Stimulated activated naive CD4-positive, alpha-beta T cell treated with Interleukin-2 at 50 U/mL for 16 hours (primary cell): Measurements from ENCODE around the gene FBXL17.

Source experiments
- DNase-seq: peaks from one replicate; lab custom pipeline; 2025; lab: John Stamatoyannopoulos, UW

Gene FBXL17

DNA sequence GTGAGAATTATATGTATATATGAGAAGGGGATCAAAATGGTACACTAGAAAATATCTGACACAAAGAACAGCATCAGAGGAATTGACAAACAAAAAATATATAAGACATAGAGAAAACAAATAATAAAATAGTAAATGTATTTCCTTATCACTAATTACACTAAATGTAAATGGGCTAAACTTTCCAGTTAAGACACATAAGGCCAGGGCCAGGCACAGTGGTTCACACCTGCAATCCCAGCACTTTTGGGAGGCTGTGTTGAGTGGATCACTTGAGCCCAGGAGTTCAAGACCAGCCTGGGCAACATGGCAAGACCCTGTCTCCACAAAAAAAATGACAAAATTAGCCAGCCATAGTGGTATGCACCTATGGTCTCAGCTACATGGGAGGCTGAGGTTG lies 8.5 kb downstream of the FBXL17 start:
- no peak for DNase-seq

GRCh38 chr5:108372369-108372768 lies 9.5 kb downstream of the FBXL17 start:
- DNase-seq, result no peak

- no peak for DNase-seq
Observed at GRCh38 chr5:108371263-108371662, 10.6 kb downstream of the FBXL17 start.

GRCh38 chr5:108369167-108369566 lies 12.7 kb downstream of the FBXL17 start:
- no peak for DNase-seq

GRCh38 chr5:108367679-108368334 lies 14.1 kb downstream of the FBXL17 start:
- DNase-seq, result no peak

- DNase-seq, result no peak
Observed at GRCh38 chr5:108366500-108366899, 15.4 kb downstream of the FBXL17 start.

DNA sequence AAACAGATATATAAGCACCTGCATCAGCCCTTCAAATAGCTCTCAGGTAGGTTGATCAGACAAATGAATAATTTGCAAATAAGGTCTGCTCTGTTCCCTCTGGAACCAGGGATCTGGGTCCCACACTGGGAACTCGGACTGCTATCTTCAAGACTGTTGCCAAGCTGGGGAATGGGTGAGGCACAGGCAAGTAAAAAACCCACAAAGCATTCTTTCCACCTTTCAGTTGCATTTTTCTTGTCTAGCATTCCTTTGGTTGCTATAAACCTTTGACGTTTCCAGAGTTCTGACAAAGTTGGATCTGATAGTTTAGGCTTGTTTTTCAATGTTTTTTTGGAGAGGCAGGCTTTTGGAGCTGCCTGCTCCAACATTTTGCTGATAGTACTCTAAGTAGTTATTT lies 20.1 kb downstream of the FBXL17 start:
- no peak for DNase-seq

- DNase-seq, result no peak
Observed at GRCh38 chr5:108361239-108361638, 20.7 kb downstream of the FBXL17 start.

DNA sequence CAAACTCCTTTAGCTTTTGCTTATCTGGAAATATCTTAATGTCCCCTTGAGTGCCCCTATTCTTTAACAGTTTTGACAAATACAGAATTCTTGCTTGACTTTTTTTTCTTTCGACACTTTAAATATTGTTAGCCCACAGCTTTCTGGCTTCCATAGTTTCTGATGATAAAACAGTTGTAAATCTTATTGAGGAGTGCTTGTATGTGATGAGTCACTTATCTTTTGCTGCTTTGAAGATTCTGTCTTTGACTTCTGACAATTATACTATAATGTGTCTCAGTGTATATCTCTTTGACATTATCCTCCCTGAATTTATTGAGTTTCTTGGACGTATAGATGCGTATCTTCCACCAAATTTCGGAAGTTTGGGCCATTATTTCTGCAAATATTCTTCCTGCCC lies 21.6 kb downstream of the FBXL17 start:
- DNase-seq, result no peak

GRCh38 chr5:108356286-108356685 lies 25.6 kb downstream of the FBXL17 start:
- DNase-seq, result no peak

DNA sequence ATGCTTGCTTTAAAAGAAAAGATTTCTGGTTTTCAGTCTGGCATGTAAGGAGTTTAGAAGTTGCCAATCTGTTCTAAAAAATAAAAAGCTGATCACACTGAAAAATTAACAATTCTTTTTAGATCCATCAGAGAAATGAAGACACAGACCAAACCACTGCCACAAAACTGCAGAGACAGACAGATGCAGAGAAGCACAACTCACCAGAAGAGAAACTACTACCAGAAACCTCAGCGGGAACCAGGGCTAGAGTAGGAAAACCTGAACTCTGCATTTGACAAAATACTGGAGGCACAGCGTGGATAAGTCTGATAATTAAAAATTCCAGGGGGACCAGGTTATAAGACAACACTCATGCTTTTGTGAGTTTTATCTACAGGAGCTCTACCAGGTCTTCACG lies 28.8 kb downstream of the FBXL17 start:
- DNase-seq, result no peak

GRCh38 chr5:108345541-108346171 lies 36.2 kb downstream of the FBXL17 start:
- no peak for DNase-seq

- no peak for DNase-seq
Observed at GRCh38 chr5:108344103-108344822, 37.6 kb downstream of the FBXL17 start.

DNA sequence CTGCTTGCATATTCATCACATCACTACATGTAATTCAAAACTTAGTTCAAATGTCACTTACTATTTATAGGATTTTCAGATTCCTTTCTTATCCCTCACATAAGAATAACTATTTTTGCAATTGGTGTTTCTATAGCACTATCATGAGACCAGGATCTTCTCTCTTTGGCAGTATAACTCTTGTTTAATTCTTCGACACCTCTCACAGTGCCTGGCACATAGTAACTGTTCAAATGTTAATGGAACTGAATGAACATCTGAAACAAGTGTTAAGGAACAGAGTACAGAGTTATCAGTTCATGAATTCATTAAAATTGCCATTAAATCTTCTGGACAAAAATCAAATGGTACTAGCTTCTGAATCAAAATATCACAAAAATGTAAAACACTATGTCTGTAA lies 40.0 kb downstream of the FBXL17 start:
- DNase-seq, result no peak

DNA sequence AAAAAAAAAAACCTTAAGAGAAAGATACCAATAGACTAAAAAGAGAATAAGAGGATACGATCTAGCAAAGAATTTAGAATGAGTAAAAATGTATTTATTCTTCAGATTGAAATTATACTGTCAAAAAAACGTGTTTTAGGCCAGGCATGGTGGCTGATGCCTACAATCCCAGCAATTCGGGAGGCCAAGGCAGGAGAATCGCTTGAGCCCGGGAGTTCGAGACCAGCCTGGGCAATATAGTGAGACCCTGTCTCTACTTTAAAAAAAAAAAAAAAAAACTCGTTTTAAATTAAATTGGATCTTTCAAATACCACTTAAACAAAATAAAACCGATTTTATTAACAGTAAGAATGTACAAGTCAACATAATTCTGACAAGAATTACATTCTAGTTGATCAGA lies 41.8 kb downstream of the FBXL17 start:
- DNase-seq, result no peak

DNA sequence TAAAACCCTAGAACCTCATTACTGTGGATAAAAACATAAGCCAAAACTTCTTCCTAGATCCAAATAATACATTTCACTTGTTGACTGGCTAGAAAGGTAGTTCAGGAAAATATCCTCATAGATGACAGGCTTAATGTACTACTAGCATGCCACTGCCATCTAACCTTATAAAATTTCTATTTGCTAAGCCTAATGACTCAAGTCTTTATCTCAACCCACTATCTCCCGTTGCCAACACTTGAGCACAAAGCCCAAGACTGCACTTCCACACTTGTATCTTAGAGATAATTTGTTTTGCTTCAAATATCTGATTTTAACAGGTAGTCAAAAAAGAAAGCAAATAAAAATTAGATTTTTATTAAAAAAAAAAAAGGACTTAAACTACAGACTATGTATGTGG lies 42.7 kb downstream of the FBXL17 start:
- no peak for DNase-seq

DNA sequence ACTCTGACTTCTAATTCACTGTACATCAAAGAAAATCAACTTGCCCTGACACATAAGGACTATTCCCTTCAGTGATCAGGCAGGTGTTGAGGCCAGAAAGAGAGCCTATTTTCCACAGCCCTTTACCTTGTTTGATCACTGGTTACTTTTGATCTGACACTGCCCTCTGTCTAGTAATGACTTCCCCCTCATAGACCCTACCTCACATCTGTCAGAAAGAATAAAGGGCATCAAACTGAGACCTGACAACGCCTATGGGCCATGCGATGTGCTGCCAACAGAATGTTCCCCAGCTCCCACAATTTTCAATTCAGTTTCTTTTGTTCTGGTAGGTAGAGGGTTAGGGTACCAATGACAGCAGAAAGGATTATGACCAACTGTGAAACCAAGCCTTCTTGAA lies 47.7 kb downstream of the FBXL17 start:
- no peak for DNase-seq

DNA sequence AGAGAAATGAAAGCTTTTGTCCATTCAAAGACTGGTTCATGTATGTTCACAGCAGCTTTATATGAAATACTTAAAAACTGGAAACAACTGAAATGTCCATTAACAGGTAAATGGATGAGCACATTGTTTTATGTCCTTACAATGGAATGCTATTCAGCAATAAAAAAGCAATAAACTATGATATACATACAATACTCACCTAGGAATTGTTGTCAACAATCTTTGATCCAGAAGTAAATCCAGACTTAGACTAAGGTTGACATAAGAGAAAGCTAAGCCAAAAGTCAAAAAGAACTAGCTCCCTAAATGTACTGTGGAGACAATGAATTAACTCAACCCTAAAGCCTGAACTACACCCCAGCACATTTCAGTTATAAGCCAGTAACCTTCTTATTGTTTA lies 54.9 kb downstream of the FBXL17 start:
- DNase-seq, result no peak

- DNase-seq, result no peak
Observed at GRCh38 chr5:108324886-108325285, 57.0 kb downstream of the FBXL17 start.

- DNase-seq, result no peak
Observed at GRCh38 chr5:108321341-108321740, 60.6 kb downstream of the FBXL17 start.

DNA sequence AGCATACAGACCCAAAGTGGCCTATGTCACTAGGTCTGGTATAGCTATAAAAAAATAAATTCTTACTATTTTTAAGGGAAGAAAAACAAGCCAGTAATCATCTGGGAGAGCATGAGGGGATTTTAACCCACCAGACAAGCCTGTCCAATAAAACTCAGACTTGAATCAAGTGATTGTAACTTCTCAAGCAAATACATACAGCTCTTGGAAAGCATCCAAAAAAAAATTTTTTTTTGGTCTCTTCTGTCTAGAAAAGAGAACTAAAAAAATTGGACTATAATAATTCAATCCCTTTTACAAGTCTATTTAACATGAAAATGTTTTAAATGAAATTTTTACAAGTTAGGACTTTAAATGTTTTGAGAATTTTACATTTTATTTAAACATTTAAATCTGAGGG lies 61.7 kb downstream of the FBXL17 start:
- no peak for DNase-seq

DNA sequence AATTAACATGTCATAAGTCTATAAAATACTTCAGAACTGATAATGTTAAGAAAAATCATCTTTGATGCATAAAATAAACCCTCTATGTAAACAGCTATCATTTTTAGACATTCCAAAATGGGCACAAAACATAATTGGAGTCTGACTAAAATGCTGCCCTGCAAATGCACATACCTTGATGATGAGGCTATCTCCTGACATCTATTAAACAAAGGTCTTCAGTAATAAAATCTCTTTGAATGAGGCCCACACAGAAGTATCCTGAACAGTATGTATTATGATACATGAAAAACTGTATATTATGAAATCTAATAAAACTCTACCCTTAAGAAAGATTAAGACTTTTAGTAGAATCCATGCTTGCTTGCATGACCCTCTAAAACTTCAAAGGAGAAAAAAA lies 66.1 kb downstream of the FBXL17 start:
- DNase-seq, result no peak

DNA sequence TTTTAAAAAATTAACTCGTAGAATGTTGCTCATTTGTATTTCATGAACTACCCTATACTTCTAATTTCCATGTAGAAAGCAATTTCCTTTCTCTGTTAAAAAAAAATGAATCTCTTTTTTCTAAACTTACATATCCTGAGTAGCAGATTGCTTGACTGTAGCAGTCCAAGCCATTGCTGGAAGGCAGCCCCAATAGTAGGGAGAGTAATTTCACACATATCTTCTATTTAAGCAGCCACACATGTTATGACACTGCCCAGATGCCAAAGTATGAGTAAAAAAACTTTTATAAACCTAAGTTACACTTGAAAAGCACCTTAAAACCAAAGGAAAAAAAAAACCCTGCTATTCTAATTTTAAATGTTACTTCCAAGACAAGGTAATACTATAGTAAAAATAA lies 69.6 kb downstream of the FBXL17 start:
- no peak for DNase-seq

DNA sequence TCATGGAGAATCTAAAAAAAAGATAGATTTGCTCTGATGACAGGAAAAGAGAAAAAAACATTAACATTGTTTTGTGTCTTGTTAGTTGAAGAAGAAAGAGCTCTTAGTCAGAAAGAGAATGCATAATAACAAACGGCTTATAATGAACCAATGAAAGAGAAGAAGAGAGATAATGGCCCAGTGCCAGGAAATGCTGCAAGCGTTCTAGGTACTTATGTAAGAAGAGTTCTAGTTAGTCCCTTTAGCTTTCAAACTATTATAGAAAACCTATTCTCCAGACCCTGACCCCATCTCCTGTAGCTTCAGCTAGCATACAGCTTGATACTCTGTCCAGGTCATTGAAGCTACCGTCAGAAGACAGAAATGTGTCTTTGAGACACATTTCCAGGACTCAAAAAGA lies 70.2 kb downstream of the FBXL17 start:
- no peak for DNase-seq
